Measurements from ENCODE around the gene ATP5PD. TPM values are rescaled to one million over a fixed set of nuclear protein-coding genes. Genes with fewer than 3 reads are reported as not detected.

Gene ATP5PD
- 106 TPM for total RNA-seq

GRCh38 chr17:75046407-75047289 is at the start of gene ATP5PD, which contains the start of gene KCTD2:
Gene ATP5PD (minus strand): TSS chr17:75046969. CDS start chr17:75042650, 4,319 bp downstream.
Gene KCTD2 (plus strand): TSS chr17:75047225. CDS start chr17:75047251, 26 bp downstream.
- no peak for FAIRE-seq
- DNase-seq (ENCODE audit: low spot score in 2 of 2) = peak; percentile 97 to 98

GRCh38 chr17:75096082-75096625 is 49.4 kb upstream of the ATP5PD start:
- FAIRE-seq (no peak), DNase-seq (ENCODE audit: low spot score in 2 of 2) (no peak)

- DNase-seq (ENCODE audit: low spot score in 2 of 2) (no peak), FAIRE-seq (no peak)
Measured at GRCh38 chr17:75094871-75095399, 48.2 kb upstream of the ATP5PD start.

- FAIRE-seq = no peak
Measured at GRCh38 chr17:75093548-75094158, 46.9 kb upstream of the ATP5PD start.

GRCh38 chr17:75091855-75092327 is 45.1 kb upstream of the ATP5PD start:
- FAIRE-seq (no peak), DNase-seq (ENCODE audit: low spot score in 2 of 2) (no peak)

More at GRCh38 chr17:75093548-75094158, 46.9 kb upstream of the ATP5PD start:
- no peak for DNase-seq (ENCODE audit: low spot score in 2 of 2)

- DNase-seq (ENCODE audit: low spot score in 2 of 2) (no peak), FAIRE-seq (no peak)
Measured at GRCh38 chr17:75090871-75091854, 44.4 kb upstream of the ATP5PD start.

- no peak for DNase-seq (ENCODE audit: low spot score in 2 of 2)
- no peak for FAIRE-seq
Measured at GRCh38 chr17:75088465-75089417, 42.0 kb upstream of the ATP5PD start.

- no peak for FAIRE-seq
- no peak for DNase-seq (ENCODE audit: low spot score in 2 of 2)
Measured at GRCh38 chr17:75087558-75088453, 41.0 kb upstream of the ATP5PD start, which contains the start of gene SLC16A5. Gene SLC16A5 (plus strand): TSS chr17:75087954. CDS start chr17:75093637, 5,683 bp downstream.

GRCh38 chr17:75087182-75087557 is 40.4 kb upstream of the ATP5PD start:
- no peak for FAIRE-seq

GRCh38 chr17:75086496-75087181 is 39.9 kb upstream of the ATP5PD start:
- DNase-seq (ENCODE audit: low spot score in 2 of 2) = no peak

More at GRCh38 chr17:75087182-75087557, 40.4 kb upstream of the ATP5PD start:
- no peak for DNase-seq (ENCODE audit: low spot score in 2 of 2)

GRCh38 chr17:75084039-75084660 is 37.4 kb upstream of the ATP5PD start:
- FAIRE-seq = no peak
- no peak for DNase-seq (ENCODE audit: low spot score in 2 of 2)

More at GRCh38 chr17:75086496-75087181, 39.9 kb upstream of the ATP5PD start:
- FAIRE-seq = no peak

- FAIRE-seq (no peak), DNase-seq (ENCODE audit: low spot score in 2 of 2) (no peak)
Measured at GRCh38 chr17:75082683-75083082, 35.9 kb upstream of the ATP5PD start.

- DNase-seq (ENCODE audit: low spot score in 2 of 2) (no peak), FAIRE-seq (no peak)
Measured at GRCh38 chr17:75081611-75082540, 35.1 kb upstream of the ATP5PD start.

GRCh38 chr17:75079023-75079373 is 32.2 kb upstream of the ATP5PD start:
- no peak for FAIRE-seq
- DNase-seq (ENCODE audit: low spot score in 2 of 2) = no peak

GRCh38 chr17:75078284-75079022 is 31.7 kb upstream of the ATP5PD start:
- DNase-seq (ENCODE audit: low spot score in 2 of 2) (no peak), FAIRE-seq (no peak)
